ENCODE measurements around the gene SSU72. TPM values are rescaled to one million over a fixed set of nuclear protein-coding genes. Genes with fewer than 3 reads are reported as not detected.

SSU72 gene
- total RNA-seq, 4 donors from 2014 or later, result 78.7 to 134 (median 112) TPM

DNA sequence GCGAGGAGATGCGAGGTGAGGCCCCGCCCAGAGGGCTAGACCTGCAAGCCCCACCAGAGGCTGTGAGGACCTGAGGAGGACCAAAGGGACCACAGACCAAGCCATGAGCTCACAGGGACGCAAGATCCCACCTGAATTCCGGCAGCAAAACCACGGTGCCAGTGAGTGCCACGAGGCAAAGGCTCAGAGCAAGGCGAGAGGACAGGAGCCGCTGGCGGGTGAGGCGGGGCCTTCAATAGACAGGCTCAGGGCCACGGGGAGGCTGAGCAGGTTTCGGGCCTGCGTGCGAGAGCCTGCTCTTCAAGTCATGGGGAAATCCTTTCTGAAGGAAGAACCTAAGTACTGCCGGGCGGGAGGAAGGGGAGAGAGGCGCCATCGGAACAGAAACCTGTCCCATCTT lies 27.2 kb downstream of the SSU72 start:
- H3K4me1 ChIP-seq, result peaks cover 7 to 34% (median 17%) of the 10 kb centered on the region in 4 donors
- no peaks in the 10 kb centered on the region for H3K9me3 ChIP-seq
- no peak overlapping the region for H3K4me3 ChIP-seq
- 95% methylated on average over 16 of the region's 19 CpGs for WGBS
- no peak for DNase-seq (ENCODE audit: extremely low spot score)
- TF ChIP-seq, protein P1, sequence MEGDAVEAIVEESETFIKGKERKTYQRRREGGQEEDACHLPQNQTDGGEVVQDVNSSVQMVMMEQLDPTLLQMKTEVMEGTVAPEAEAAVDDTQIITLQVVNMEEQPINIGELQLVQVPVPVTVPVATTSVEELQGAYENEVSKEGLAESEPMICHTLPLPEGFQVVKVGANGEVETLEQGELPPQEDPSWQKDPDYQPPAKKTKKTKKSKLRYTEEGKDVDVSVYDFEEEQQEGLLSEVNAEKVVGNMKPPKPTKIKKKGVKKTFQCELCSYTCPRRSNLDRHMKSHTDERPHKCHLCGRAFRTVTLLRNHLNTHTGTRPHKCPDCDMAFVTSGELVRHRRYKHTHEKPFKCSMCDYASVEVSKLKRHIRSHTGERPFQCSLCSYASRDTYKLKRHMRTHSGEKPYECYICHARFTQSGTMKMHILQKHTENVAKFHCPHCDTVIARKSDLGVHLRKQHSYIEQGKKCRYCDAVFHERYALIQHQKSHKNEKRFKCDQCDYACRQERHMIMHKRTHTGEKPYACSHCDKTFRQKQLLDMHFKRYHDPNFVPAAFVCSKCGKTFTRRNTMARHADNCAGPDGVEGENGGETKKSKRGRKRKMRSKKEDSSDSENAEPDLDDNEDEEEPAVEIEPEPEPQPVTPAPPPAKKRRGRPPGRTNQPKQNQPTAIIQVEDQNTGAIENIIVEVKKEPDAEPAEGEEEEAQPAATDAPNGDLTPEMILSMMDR (IDR thresholded peaks at IDR 0.05), result no peak
- TF ChIP-seq EP300 (IDR thresholded peaks at IDR 0.05) (no peak), POLR2A (IDR thresholded peaks at IDR 0.05; ENCODE audit: low read depth) (no peak), POLR2AphosphoS5 (IDR thresholded peaks at IDR 0.05) (no peak)
- peaks cover 6 to 37% (median 21%) of the 10 kb centered on the region in 4 donors for H3K36me3 ChIP-seq
- no peaks in the 10 kb centered on the region for H3K27me3 ChIP-seq
- H3K27ac ChIP-seq (replicated peaks in 1 of 4), result no peak overlapping the region
- intact Hi-C loops (cut with DNase I), result no loop called here

DNA sequence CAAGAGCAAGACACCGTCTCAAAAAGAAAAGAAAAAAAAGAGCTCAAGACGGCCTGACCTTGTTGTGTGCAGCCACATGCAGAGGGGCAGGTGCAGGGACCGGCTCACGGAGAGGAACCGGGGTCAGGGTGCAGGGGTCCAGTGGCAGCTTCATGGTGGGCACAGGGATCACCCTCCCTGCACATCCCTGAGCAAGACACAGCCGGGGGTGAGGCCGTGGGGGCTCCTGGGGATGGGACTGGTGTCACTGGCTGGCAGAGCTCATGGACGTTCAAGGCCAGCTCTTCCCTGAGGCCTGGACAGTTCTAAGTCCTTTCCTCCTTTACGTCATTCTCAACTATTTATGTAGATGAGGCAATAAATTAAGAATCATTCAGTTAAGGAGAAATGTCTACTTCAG lies 27.7 kb downstream of the SSU72 start:
- no peak for DNase-seq (ENCODE audit: extremely low spot score)
- Histone ChIP-seq H3K36me3 (peaks cover 8 to 37% (median 26%) of the 10 kb centered on the region in 4 donors), H3K4me3 (no peak overlapping the region), H3K4me1 (peaks cover 7 to 34% (median 17%) of the 10 kb centered on the region in 4 donors), H3K27ac (replicated peaks in 1 of 4) (no peak overlapping the region), H3K9me3 (no peaks in the 10 kb centered on the region), H3K27me3 (no peaks in the 10 kb centered on the region)
- 84% methylated on average over 9 of the region's 9 CpGs for WGBS
- TF ChIP-seq, protein P1 (IDR thresholded peaks at IDR 0.05), result no peak
- TF ChIP-seq POLR2AphosphoS5 (IDR thresholded peaks at IDR 0.05), result no peak
- no peak for TF ChIP-seq POLR2A (IDR thresholded peaks at IDR 0.05; ENCODE audit: low read depth)
- TF ChIP-seq EP300 (IDR thresholded peaks at IDR 0.05), result no peak
- intact Hi-C loops (cut with DNase I), result no loop called here

- TF ChIP-seq POLR2A (IDR thresholded peaks at IDR 0.05; ENCODE audit: low read depth) (no peak), POLR2AphosphoS5 (IDR thresholded peaks at IDR 0.05) (no peak), EP300 (IDR thresholded peaks at IDR 0.05) (no peak)
- TF ChIP-seq, protein P1 (IDR thresholded peaks at IDR 0.05), result no peak
- intact Hi-C loops (cut with DNase I), result no loop called here
- 81% methylated on average over 23 of the region's 23 CpGs for WGBS
- DNase-seq (ENCODE audit: extremely low spot score), result no peak
- Histone ChIP-seq H3K27me3 (no peaks in the 10 kb centered on the region), H3K36me3 (peaks cover 8 to 41% (median 30%) of the 10 kb centered on the region in 4 donors), H3K4me3 (no peak overlapping the region), H3K27ac (replicated peaks in 1 of 4) (no peak overlapping the region), H3K9me3 (no peaks in the 10 kb centered on the region), H3K4me1 (peaks cover 13 to 30% (median 20%) of the 10 kb centered on the region in 4 donors)
Measured at GRCh38 chr1:1545946-1546737, 28.5 kb downstream of the SSU72 start.

DNA sequence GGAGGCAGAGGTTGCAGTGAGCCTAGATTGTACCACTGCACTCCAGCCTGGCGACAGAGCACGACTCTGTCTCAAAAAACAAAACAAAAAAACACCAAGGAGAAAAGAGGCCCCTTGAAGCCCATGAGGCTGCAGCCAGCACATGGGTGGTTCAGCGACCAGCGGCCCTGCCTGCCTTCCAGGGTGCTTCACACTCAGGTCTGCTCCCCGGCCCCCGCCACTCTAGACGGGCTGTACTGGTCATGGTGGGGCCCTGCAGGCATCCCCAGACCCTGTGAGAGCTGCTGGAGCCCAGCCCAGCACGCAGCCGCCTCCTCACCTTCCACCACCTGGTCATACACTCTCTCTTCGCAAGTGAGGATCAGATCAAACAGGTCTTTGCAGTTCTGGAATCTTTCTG lies 30.1 kb downstream of the SSU72 start:
- Histone ChIP-seq H3K4me1 (peaks cover 13 to 33% (median 20%) of the 10 kb centered on the region in 4 donors), H3K27me3 (no peaks in the 10 kb centered on the region), H3K27ac (replicated peaks in 1 of 4) (no peak overlapping the region), H3K9me3 (no peaks in the 10 kb centered on the region), H3K36me3 (peaks cover 8 to 42% (median 31%) of the 10 kb centered on the region in 4 donors), H3K4me3 (no peak overlapping the region)
- intact Hi-C loops (cut with DNase I), result no loop called here
- DNase-seq (ENCODE audit: extremely low spot score), result no peak
- WGBS, result 90% methylated on average over 9 of the region's 10 CpGs
- no peak for TF ChIP-seq POLR2AphosphoS5 (IDR thresholded peaks at IDR 0.05)
- no peak for TF ChIP-seq EP300 (IDR thresholded peaks at IDR 0.05)
- no peak for TF ChIP-seq POLR2A (IDR thresholded peaks at IDR 0.05; ENCODE audit: low read depth)
- TF ChIP-seq, protein P1 (IDR thresholded peaks at IDR 0.05), result no peak

Measured in esophagus muscularis mucosa (tissue), 4 donors.